HL-60 (cell line): ENCODE measurements around the gene MYCBP2.

Experiments used
- DNase-seq, 2 experiments: peaks; one replicate each; pipeline ENCODE4 v3.0.0-alpha.2; 2010 to 2020; ENCODE audit warnings: low read depth in 1 of 2, low spot score in 1 of 2
- H3K27ac ChIP-seq: fragments of 250-450 bp; sonication (Bioruptor Pico); replicated peaks from 2 replicates; pipeline ENCODE4 v1.5.1; 2020; ENCODE audit warnings: mild to moderate bottlenecking, moderate library complexity
- H3K27me3 ChIP-seq: fragments of 250-450 bp; sonication (Bioruptor Pico); 2 replicates; pipeline ENCODE4 v1.5.1; 2021; ENCODE audit warnings: mild to moderate bottlenecking, moderate library complexity; ENCODE audit not compliant: insufficient read depth, poor library complexity, severe bottlenecking
- H3K4me3 ChIP-seq: replicated peaks from 2 replicates; pipeline ENCODE4 v1.5.1; 2011; ENCODE audit warnings: mild to moderate bottlenecking, control low read depth, low read length; ENCODE audit not compliant: insufficient read depth
- GABPA ChIP-seq: IDR thresholded peaks from 2 replicates; pipeline ENCODE4 v1.6.1; 2012; ENCODE audit warnings: low read depth
- POLR2AphosphoS5 ChIP-seq: IDR thresholded peaks from 2 replicates; pipeline ENCODE4 v1.6.1; 2012; ENCODE audit warnings: low read depth
- REST ChIP-seq: IDR thresholded peaks from 2 replicates; pipeline ENCODE4 v1.6.1; 2012; ENCODE audit warnings: low read depth; ENCODE audit not compliant: insufficient replicate concordance
- SPI1 ChIP-seq: IDR thresholded peaks from 2 replicates; pipeline ENCODE4 v1.6.1; 2012; ENCODE audit warnings: low read depth, mild to moderate bottlenecking, borderline replicate concordance
- TF ChIP-seq, protein P1 (sequence below): IDR thresholded peaks from one replicate; pipeline ENCODE4 v1.5.1; 2011; ENCODE audit warnings: low read length, control low read depth, inconsistent platforms; ENCODE audit not compliant: insufficient read depth

MYCBP2 gene

DNA sequence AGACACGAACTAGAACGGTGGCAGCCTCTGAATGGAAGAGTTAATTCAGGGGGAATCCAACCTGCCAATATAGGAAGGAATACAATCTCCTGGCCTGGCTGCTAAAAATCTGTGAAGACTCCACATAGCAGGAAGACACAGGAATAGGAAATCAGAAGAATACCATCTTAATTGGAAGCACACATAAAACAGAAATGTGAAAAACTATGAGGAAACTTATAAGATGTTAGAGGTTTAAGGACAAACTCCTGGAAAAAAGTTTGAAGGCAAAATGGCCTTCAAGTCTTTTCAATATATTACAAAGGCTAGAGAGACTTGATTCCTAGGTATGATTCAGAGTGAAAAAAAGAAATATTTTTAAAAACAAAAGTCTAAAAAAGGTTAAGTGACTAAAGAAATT is 221.8 kb downstream of the MYCBP2 start:
- Histone ChIP-seq H3K27me3 (no peaks in the 10 kb centered on the region), H3K4me3 (no peak overlapping the region), H3K27ac (no peak overlapping the region)
- no peak for TF ChIP-seq REST
- TF ChIP-seq, protein P1, sequence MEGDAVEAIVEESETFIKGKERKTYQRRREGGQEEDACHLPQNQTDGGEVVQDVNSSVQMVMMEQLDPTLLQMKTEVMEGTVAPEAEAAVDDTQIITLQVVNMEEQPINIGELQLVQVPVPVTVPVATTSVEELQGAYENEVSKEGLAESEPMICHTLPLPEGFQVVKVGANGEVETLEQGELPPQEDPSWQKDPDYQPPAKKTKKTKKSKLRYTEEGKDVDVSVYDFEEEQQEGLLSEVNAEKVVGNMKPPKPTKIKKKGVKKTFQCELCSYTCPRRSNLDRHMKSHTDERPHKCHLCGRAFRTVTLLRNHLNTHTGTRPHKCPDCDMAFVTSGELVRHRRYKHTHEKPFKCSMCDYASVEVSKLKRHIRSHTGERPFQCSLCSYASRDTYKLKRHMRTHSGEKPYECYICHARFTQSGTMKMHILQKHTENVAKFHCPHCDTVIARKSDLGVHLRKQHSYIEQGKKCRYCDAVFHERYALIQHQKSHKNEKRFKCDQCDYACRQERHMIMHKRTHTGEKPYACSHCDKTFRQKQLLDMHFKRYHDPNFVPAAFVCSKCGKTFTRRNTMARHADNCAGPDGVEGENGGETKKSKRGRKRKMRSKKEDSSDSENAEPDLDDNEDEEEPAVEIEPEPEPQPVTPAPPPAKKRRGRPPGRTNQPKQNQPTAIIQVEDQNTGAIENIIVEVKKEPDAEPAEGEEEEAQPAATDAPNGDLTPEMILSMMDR, result no peak
- no peak for TF ChIP-seq GABPA
- TF ChIP-seq SPI1, result no peak
- TF ChIP-seq POLR2AphosphoS5, result no peak
- DNase-seq, result no peak

- Histone ChIP-seq H3K27ac (no peak overlapping the region), H3K27me3 (no peaks in the 10 kb centered on the region), H3K4me3 (no peak overlapping the region)
- TF ChIP-seq, protein P1, result no peak
- no peak for TF ChIP-seq REST
- no peak for DNase-seq
Measured at GRCh38 chr13:77099415-77099814, 227.5 kb downstream of the MYCBP2 start.

- H3K4me3 ChIP-seq, result no peak overlapping the region
Measured at GRCh38 chr13:77095288-77095687, 231.6 kb downstream of the MYCBP2 start.

More at GRCh38 chr13:77095288-77095687, 231.6 kb downstream of the MYCBP2 start:
- no peaks in the 10 kb centered on the region for H3K27me3 ChIP-seq
- TF ChIP-seq GABPA, result no peak
- no peak for TF ChIP-seq POLR2AphosphoS5
- TF ChIP-seq SPI1, result no peak
- no peak for TF ChIP-seq REST
- TF ChIP-seq, protein P1, result no peak
- H3K27ac ChIP-seq, result no peak overlapping the region
- no peak for DNase-seq
